GM10266 (cell line): ENCODE data around the gene SPATA22.
"Not testable (repeated sequence)": the region's sequence is repeated elsewhere in the genome, so short reads cannot be mapped to it uniquely, and the experiment has no call there.

Experiments
- DNase-seq: peaks from one replicate; pipeline ENCODE4 v3.0.0; 2012; ENCODE audit errors: extremely low spot score
- TF ChIP-seq, protein P1 (sequence below): IDR thresholded peaks from 2 replicates; pipeline ENCODE4 v1.5.1; 2012; ENCODE audit warnings: mild to moderate bottlenecking, low read depth; ENCODE audit not compliant: control insufficient read depth, insufficient read depth; ENCODE audit errors: missing control alignments

SPATA22 gene

DNA sequence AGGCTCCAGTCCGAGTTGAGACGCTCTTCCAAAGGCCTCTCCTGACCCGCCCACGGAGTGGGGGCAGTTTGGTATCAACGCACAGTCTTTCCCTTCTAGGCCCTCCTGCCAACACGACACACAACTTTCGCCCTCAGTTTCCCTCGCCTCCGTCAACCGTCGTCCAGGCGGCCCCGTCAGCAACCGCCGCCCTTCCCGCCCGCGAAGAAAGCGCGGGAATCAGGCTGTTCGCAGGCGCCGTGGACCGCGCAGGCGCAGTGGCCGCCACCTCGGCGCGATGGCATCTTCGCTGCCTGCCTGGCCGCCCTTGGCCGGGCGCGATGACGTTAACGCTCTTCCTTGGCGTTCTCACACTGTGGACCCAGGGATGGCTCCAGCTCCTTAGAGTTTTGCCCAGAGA, at the start of gene SPATA22:
SPATA22 (minus strand) TSS at position 221 of the 400 bp plus-strand sequence. CDS start 2,494 bp downstream, outside the sequence.
- DNase-seq, result no peak
- TF ChIP-seq, protein P1, sequence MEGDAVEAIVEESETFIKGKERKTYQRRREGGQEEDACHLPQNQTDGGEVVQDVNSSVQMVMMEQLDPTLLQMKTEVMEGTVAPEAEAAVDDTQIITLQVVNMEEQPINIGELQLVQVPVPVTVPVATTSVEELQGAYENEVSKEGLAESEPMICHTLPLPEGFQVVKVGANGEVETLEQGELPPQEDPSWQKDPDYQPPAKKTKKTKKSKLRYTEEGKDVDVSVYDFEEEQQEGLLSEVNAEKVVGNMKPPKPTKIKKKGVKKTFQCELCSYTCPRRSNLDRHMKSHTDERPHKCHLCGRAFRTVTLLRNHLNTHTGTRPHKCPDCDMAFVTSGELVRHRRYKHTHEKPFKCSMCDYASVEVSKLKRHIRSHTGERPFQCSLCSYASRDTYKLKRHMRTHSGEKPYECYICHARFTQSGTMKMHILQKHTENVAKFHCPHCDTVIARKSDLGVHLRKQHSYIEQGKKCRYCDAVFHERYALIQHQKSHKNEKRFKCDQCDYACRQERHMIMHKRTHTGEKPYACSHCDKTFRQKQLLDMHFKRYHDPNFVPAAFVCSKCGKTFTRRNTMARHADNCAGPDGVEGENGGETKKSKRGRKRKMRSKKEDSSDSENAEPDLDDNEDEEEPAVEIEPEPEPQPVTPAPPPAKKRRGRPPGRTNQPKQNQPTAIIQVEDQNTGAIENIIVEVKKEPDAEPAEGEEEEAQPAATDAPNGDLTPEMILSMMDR, result no peak

- not testable (repeated sequence) for DNase-seq
These were observed 47.9 kb upstream of the SPATA22 start for GRCh38 chr17:3519472-3519871.

DNA sequence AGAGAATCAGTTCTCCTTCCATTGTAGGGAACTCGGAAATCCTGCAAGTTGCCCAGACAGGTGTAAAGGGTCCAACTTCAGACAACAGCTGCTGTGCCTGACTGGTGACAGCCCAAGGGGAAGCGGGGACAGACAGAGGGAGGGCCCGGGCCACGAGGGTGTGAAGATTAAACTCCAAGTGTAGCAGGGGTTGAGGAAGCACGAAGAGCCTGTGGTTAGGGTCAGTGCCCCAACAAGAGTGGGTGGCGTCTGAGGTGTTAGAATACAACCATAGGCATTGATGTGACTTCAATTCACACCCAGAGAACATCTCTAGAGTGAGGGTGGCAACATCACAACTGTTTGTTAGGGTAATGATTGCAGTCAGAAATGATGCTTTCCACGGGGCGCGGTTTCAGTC, 43.3 kb upstream of the SPATA22 start:
- no peak for DNase-seq
- TF ChIP-seq, protein P1, result no peak

DNA sequence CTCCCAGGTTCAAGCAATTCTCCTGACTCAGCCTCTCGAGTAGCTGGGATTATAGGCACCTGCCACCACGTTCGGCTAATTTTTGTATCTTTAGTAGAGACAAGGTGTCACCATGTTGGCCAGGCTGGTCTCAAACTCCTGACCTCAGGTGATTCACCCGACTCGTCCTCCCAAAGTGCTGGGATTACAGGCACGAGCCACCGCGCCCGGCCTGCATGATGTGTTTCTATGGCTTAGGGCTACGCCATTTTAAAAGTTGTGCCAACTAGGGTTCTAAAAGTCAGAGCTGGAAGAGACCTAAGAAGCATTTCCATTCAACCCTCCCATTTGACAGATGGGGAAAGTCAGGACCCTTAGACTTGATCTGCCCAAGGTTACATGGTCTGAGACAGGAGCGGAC, 42.5 kb upstream of the SPATA22 start:
- DNase-seq, result not testable (repeated sequence)

- TF ChIP-seq, protein P1, result no peak
- no peak for DNase-seq
These were observed 41.9 kb upstream of the SPATA22 start for GRCh38 chr17:3513305-3514035.

- DNase-seq, result no peak
- TF ChIP-seq, protein P1, result no peak
These were observed 41.0 kb upstream of the SPATA22 start for GRCh38 chr17:3512505-3513171.

DNA sequence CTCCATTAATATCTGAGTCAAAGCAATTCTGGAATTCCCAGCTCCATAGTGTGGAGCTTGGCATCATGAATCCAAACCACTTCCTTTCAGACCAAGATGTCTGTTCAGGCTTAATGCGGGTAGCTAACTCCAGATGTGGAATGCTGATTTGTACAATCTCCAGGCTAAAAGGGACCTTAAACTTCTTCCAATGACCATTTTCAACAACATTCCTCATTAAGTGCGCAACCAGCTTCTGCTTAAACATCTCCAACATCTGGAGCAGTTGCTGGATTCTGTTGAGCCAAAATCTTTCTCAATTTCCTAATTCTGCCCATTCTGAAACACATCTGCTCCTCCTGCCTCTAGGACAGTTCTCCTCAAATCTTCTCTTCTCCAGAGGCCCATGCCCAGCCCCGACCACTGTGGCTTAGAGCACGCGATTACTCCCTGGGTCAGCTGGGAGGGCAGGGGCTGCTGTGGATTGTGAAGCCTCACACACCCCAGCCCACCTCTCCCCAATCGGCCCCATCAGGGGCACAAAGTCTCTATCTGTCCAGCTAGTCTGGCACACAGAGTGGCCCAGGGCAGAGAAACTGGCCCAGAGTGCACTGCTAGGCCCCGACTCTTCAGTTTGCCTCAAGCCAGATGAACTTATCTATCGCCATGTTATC, 40.4 kb upstream of the SPATA22 start:
- DNase-seq, result no peak

DNA sequence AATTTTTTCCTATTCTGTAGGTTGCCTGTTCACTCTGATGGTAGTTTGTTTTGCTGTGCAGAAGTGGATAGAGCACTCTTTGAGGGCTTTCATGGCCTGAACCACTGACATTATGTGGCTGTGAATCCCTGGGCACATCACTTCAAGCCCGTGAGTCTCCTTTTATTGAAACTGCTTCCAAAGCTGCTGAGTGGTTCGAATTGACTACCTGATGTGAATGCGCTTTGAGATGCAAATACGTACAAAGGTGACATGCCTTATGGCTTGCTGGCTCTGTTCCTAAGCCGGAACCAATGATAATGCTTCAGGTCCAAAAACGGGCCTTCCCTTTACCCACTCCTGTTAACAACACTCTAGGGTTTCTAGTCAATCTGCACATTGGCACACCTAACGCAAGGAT, 38.5 kb upstream of the SPATA22 start:
- TF ChIP-seq, protein P1, result no peak

More for the DNA sequence above, 40.4 kb upstream of the SPATA22 start:
- TF ChIP-seq, protein P1, result no peak

More for the DNA sequence above, 38.5 kb upstream of the SPATA22 start:
- DNase-seq, result no peak
